Neural crest cell (in vitro differentiated cells): Measurements from ENCODE around the gene CTIF. TPM values are rescaled to one million over a fixed set of nuclear protein-coding genes. Genes with fewer than 3 reads are reported as not detected.

ENCODE experiments used
- DNase-seq: peaks from one replicate; pipeline ENCODE4 v3.0.0; 2021; ENCODE audit warnings: low read depth, mixed read lengths, low spot score
- H3K27ac Mint-ChIP-seq: one replicate; pipeline ENCODE4 v1.8.0; 2021; ENCODE audit warnings: mild to moderate bottlenecking, mixed read lengths; ENCODE audit not compliant: unreplicated experiment
- H3K27me3 Mint-ChIP-seq: 2 replicates; pipeline ENCODE4 v1.8.0; 2021; ENCODE audit warnings: low read depth, mild to moderate bottlenecking, mixed read lengths
- H3K36me3 Mint-ChIP-seq: 2 replicates; pipeline ENCODE4 v1.8.0; 2021; ENCODE audit warnings: low read depth, mild to moderate bottlenecking, mixed read lengths
- H3K4me1 Mint-ChIP-seq: 2 replicates; pipeline ENCODE4 v1.8.0; 2021; ENCODE audit warnings: mixed read lengths
- H3K4me3 Mint-ChIP-seq: one replicate; pipeline ENCODE4 v1.8.0; 2021; ENCODE audit warnings: mild to moderate bottlenecking, mixed read lengths
- H3K9me3 Mint-ChIP-seq: 2 replicates; pipeline ENCODE4 v1.8.0; 2021; ENCODE audit warnings: mixed read lengths
- CTCF ChIP-seq: fragments of 200-600 bp; sonication (generic); conservative IDR thresholded peaks from 2 replicates; pipeline ENCODE4 v1.5.0; 2021; ENCODE audit warnings: antibody characterized with exemption, mild to moderate bottlenecking
- total RNA-seq: library from RNA; stranded (reverse); gene quantifications from 2 replicates; pipeline ENCODE4 v1.2.1, GENCODE V29; 2021

The CTIF gene
- total RNA-seq, 1 donor from 2014 or later: 52.6 TPM

DNA sequence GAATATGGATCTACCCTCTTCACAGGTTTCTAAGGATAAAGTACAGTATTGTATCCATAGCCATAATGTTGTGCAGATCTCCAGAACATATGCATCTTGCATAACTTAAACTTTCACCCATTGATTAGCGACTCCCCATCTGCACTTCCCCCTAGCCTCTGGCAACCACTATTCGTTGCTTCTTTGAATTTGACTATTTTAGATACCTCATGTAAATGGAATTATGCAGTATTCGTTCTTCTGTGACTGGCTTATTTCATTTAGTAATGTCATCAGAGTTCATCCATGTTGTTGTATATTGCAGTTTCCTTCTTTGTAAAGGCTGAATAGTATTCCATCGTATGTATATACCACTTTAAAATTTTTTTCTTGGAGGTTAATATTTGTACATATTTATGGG lies 283.0 kb downstream of the CTIF start:
- TF ChIP-seq CTCF: no peak
- Mint-ChIP-seq H3K27ac (no peak overlapping the region), H3K4me1 (peaks cover 41% of the 10 kb centered on the region), H3K27me3 (no peaks in the 10 kb centered on the region), H3K4me3 (no peak overlapping the region), H3K36me3 (peaks cover 20% of the 10 kb centered on the region), H3K9me3 (peaks cover 4% of the 10 kb centered on the region)
- DNase-seq: no peak

DNA sequence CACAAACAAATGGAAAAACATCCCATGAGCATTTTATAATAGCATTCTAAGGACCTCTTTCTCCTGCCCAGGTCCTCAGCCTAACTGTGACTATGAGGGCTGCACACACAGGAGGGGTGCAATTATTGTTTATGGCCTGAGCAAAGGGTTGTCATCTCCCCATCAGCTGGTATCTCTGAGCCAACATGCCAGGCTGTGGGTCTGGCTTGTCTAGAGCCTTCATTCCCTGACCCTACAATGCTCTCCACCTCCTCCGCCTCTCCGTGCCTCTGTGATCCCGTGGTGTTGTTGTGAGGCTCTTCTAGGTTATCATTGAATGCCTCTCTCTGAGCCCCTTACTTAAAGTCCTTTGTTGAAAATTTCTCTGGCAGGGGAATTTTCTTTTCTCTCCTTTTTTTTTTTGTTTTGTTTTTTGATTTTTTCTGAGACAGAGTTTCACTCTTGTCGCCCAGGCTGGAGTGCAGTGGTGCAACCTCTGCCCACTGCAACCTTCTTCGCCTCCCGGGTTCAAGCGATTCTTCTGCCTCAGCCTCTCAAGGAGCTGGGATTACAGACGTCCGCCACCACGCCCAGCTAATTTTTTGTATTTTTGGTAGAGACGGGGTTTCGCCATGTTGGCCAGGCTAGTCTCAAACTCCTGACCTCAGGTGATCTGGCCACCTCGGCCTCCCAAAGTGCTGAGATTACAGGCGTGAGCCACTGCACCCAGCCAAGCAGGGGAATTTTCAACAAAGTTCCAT lies 285.6 kb downstream of the CTIF start:
- Mint-ChIP-seq H3K4me1 (peaks cover 50% of the 10 kb centered on the region), H3K36me3 (peaks cover 20% of the 10 kb centered on the region), H3K9me3 (peaks cover 4% of the 10 kb centered on the region), H3K4me3 (no peak overlapping the region), H3K27me3 (no peaks in the 10 kb centered on the region), H3K27ac (no peak overlapping the region)
- DNase-seq: no peak
- TF ChIP-seq CTCF: no peak

DNA sequence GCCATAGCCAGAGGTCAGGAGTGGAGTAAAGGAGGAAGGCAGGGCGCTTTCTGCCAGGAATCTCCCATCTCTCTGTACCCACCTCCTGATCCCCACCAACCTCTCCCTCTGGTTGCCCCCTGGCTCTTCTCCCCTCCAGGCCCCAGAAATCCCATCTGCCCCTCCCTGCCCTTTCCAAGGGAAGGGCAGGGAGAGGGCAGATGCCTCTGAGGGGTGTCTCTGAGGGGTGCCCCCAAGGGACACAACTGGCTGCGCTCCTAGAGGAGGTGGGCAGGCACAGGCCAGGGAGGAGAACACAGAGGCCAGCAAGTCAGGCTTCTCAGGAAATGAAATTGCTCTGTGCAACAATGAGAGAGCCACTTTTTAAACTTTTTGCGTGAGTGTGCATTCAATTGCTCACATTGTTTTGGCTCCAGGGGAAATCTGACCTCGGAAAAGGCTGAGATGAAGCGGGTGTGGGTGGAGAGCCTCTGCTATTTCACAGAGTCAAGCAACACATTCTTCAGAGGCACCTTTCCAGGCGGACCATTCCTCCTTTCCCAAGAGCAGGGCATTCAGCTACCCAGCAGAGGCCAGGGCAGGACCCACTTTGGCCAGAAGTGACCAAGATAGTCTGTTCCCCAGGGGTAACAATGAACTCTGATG lies 286.4 kb downstream of the CTIF start:
- Mint-ChIP-seq H3K9me3 (peaks cover 4% of the 10 kb centered on the region), H3K4me1 (peaks cover 55% of the 10 kb centered on the region), H3K27me3 (no peaks in the 10 kb centered on the region), H3K27ac (no peak overlapping the region), H3K4me3 (no peak overlapping the region), H3K36me3 (peaks cover 19% of the 10 kb centered on the region)
- no peak for TF ChIP-seq CTCF
- DNase-seq: no peak

DNA sequence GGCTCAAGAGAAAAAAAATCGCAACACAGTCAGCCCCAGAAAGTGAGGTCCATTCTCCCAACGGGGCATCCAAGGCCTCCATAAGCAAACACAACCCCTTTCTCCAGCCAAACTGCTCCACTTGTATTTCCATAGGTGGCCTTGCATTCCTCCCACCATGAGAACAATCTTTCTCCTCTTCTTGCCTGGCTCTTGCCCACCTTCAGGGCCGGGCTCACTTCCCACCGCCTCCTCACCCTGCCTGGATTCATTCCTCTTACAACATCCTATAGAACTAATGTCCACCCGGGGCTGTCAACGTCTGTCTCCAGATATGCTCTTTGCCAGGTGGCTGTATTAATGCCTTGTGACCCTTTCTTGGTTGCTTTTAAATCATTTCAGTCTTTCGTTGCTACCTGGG lies 287.4 kb downstream of the CTIF start:
- H3K27ac Mint-ChIP-seq: peak overlapping the region; percentile 85
- DNase-seq: no peak
- peaks cover 12% of the 10 kb centered on the region for H3K36me3 Mint-ChIP-seq
- TF ChIP-seq CTCF: no peak
- peaks cover 61% of the 10 kb centered on the region for H3K4me1 Mint-ChIP-seq
- H3K4me3 Mint-ChIP-seq: peak overlapping the region; percentile 13
- H3K27me3 Mint-ChIP-seq: no peaks in the 10 kb centered on the region
- peaks cover 4% of the 10 kb centered on the region for H3K9me3 Mint-ChIP-seq

DNA sequence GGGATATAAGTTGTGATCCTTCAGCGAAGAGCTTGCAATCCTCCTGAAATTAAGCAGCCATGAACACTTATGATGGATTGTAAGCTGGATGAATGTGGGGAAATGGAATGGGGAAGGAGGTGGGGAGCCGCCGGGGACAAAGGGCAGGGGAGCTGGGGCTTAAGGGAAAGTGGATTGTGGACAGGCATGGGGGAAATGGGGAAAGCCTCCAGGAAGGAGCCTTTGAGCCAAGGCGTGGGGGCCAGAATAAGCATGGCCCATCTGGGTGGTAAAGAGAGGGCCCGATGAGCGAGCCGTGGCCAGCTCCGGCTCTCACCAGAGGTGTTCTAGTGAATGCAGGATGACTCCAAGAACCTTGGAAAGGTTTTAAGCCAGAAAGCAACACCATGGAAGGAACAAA lies 288.0 kb downstream of the CTIF start:
- no peak for TF ChIP-seq CTCF
- Mint-ChIP-seq H3K4me1 (peaks cover 61% of the 10 kb centered on the region), H3K36me3 (peaks cover 12% of the 10 kb centered on the region), H3K27ac (peak overlapping the region; percentile 75), H3K27me3 (no peaks in the 10 kb centered on the region), H3K4me3 (peak overlapping the region; percentile 13), H3K9me3 (peaks cover 4% of the 10 kb centered on the region)
- no peak for DNase-seq
